Progenitor cell of endocrine pancreas (in vitro differentiated cells): Measurements from ENCODE around the gene SPATA31C1. TPM values are rescaled to one million over a fixed set of nuclear protein-coding genes. Genes with fewer than 3 reads are reported as not detected.

ENCODE experiments used
- DNase-seq: peaks from one replicate; pipeline ENCODE4 v3.0.0; 2021; ENCODE audit warnings: low spot score; ENCODE audit not compliant: unreplicated experiment
- H3K27ac Mint-ChIP-seq: 2 replicates; pipeline ENCODE4 v1.8.0; 2021; ENCODE audit warnings: mild to moderate bottlenecking, moderate library complexity, mixed read lengths
- H3K27me3 Mint-ChIP-seq: 2 replicates; pipeline ENCODE4 v1.8.0; 2021; ENCODE audit warnings: mixed read lengths
- H3K36me3 Mint-ChIP-seq: 2 replicates; pipeline ENCODE4 v1.8.0; 2022; ENCODE audit warnings: mixed read lengths; ENCODE audit not compliant: insufficient read depth
- H3K4me1 Mint-ChIP-seq: 2 replicates; pipeline ENCODE4 v1.8.0; 2021; ENCODE audit warnings: low read depth, mixed read lengths
- H3K4me3 Mint-ChIP-seq: 2 replicates; pipeline ENCODE4 v1.8.0; 2021; ENCODE audit warnings: low read depth, mild to moderate bottlenecking, moderate library complexity, mixed read lengths
- H3K9me3 Mint-ChIP-seq: 2 replicates; pipeline ENCODE4 v1.8.0; 2021; ENCODE audit warnings: low read depth, mixed read lengths
- CTCF ChIP-seq: fragments of 200-600 bp; sonication (generic); IDR thresholded peaks from one replicate; pipeline ENCODE4 v1.5.0; 2021; ENCODE audit warnings: antibody characterized with exemption, mild to moderate bottlenecking; ENCODE audit not compliant: unreplicated experiment
- total RNA-seq: library from RNA; stranded (reverse); gene quantifications from 2 replicates; pipeline ENCODE4 v1.2.1, GENCODE V29; 2021

The SPATA31C1 gene
- total RNA-seq, 1 donor from 2014 or later, result not detected

- Mint-ChIP-seq H3K27ac (no peak overlapping the region), H3K36me3 (no peaks in the 10 kb centered on the region), H3K27me3 (no peaks in the 10 kb centered on the region), H3K4me1 (no peaks in the 10 kb centered on the region), H3K4me3 (no peak overlapping the region), H3K9me3 (peaks cover 10% of the 10 kb centered on the region)
- no peak for DNase-seq
- no peak for TF ChIP-seq CTCF
Measured at GRCh38 chr9:87957839-87958238, 40.1 kb downstream of the SPATA31C1 start.

GRCh38 chr9:87958591-87958990 is 40.8 kb downstream of the SPATA31C1 start:
- no peak for DNase-seq
- Mint-ChIP-seq H3K9me3 (peaks cover 10% of the 10 kb centered on the region), H3K4me1 (no peaks in the 10 kb centered on the region), H3K27ac (no peak overlapping the region), H3K4me3 (no peak overlapping the region), H3K36me3 (no peaks in the 10 kb centered on the region), H3K27me3 (no peaks in the 10 kb centered on the region)
- no peak for TF ChIP-seq CTCF

- H3K9me3 Mint-ChIP-seq, result peaks cover 10% of the 10 kb centered on the region
- H3K4me3 Mint-ChIP-seq, result no peak overlapping the region
- no peak for DNase-seq
- peaks cover 2% of the 10 kb centered on the region for H3K36me3 Mint-ChIP-seq
- H3K27ac Mint-ChIP-seq, result no peak overlapping the region
- no peaks in the 10 kb centered on the region for H3K27me3 Mint-ChIP-seq
- TF ChIP-seq CTCF, result no peak
- no peaks in the 10 kb centered on the region for H3K4me1 Mint-ChIP-seq
Measured at GRCh38 chr9:87959916-87960581, 42.3 kb downstream of the SPATA31C1 start.

- H3K27ac Mint-ChIP-seq, result no peak overlapping the region
- no peaks in the 10 kb centered on the region for H3K27me3 Mint-ChIP-seq
- peaks cover 6% of the 10 kb centered on the region for H3K36me3 Mint-ChIP-seq
- TF ChIP-seq CTCF, result no peak
- H3K4me3 Mint-ChIP-seq, result no peak overlapping the region
- H3K9me3 Mint-ChIP-seq, result peaks cover 10% of the 10 kb centered on the region
- no peaks in the 10 kb centered on the region for H3K4me1 Mint-ChIP-seq
- no peak for DNase-seq
Measured at GRCh38 chr9:87963770-87964169, 46.0 kb downstream of the SPATA31C1 start.

- TF ChIP-seq CTCF, result no peak
- Mint-ChIP-seq H3K4me1 (no peaks in the 10 kb centered on the region), H3K36me3 (peaks cover 8% of the 10 kb centered on the region), H3K27me3 (no peaks in the 10 kb centered on the region), H3K9me3 (peaks cover 3% of the 10 kb centered on the region), H3K4me3 (no peak overlapping the region), H3K27ac (no peak overlapping the region)
- no peak for DNase-seq
Measured at GRCh38 chr9:87964826-87965225, 47.1 kb downstream of the SPATA31C1 start.
